GM18873 (cell line): ENCODE data around the gene TM6SF1.
A peak's percentile ranks its signal among the peaks of the same experiment; 100 is the strongest.
"Not testable (repeated sequence)": the region's sequence is repeated elsewhere in the genome, so short reads cannot be mapped to it uniquely, and the experiment has no call there.

ENCODE experiments used
- ATAC-seq: cut with Tn5 transposase; IDR thresholded peaks from one replicate; pipeline ENCODE4 v1.9.1; 2021; ENCODE audit warnings: mild to moderate bottlenecking, moderate library complexity, moderate number of reproducible peaks; ENCODE audit not compliant: unreplicated experiment, low FRiP score

The TM6SF1 gene

DNA sequence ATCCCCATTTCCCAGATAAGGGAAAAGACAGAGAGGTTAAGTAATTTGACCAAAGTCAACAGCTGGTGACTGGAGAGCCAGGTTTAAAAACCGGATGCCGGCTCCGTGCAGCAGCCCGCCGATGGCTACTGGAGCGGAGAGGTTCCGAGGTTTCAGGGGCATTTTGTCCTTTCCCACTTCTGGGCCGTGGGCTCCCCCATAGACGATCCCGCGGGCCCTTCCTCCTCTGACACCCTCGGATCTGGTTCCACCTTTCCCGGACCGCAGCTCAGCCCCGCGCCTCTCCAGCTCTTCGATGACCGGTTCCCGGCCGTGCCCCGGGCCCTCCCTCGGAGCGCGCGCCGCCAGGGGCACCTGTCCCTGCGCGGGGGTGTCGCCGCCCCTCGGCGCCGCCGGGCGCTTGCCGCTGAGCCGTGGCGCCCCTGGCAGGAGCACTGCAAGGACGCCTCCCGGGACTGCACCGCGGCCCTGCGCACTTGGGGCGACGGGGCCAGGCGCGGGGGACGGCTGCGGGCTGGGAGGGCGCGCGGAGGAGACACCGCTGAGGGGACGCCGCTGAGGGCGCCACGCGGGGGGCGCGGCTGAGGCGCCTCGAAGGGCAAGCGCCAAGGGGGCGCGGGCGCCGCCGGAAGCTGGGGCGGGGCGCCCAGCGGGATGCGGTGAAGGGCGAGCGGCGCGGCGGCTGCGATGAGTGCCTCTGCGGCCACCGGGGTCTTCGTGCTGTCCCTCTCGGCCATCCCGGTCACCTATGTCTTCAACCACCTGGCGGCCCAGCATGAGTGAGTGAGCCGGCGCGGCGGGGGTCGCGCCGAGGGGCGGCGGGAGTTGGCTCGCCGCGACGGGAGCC is at the start of gene TM6SF1:
TM6SF1 (plus strand) TSS at position 652 of the 847 bp plus-strand sequence; CDS start at position 688, 36 bp downstream.
- ATAC-seq = no peak

DNA sequence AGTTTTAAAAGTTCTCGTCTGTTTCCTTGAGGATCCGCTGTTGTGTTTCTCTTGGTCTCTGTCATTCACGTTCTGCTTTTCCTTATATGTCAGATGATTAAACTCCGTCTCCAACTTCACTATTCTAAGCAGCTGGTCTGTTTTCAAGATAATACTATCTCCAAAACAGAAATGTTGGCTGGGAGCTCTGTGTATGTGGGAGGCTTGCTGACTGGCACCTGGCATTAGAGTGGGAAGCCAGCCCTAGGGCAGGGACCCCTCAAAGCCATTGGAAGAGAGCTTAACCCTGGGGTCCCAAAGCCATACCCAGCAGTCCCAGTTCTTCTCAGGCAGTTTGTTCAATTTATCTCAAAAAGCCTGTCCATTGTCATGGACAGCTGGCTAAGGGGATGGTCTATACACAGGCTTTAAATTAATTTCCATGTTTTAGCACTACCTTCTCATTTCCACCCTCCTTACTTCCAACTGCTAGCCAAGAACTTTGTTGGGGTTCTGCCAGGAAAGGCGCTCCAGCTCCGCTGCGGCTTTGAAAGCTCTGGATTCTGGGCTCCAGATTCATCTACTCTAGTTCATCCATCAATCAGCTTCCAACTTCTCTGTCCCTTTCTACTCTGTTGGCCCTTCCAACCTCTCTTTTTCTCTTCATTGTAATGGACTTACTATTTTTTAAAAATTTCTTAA is 49.6 kb upstream of the TM6SF1 start:
- ATAC-seq = no peak

DNA sequence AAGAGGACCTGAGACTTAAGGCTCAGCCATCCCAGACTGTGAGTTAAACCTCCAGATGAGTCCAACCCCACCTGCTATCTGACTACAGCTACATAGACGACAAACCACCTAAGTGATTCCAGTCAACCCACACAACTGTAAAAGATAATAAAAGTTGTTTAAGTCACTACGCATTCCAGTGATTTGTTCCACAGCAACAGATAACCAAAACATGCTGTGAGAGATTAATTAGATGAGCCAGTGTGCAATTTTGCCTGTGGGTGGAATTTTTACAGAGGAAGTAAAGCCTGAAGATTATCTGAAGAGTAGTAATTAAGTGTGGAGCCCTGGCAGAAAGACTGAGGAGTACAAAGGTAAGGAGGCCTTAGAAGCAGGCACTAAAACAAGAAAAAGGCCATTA is 45.8 kb upstream of the TM6SF1 start:
- ATAC-seq = no peak

DNA sequence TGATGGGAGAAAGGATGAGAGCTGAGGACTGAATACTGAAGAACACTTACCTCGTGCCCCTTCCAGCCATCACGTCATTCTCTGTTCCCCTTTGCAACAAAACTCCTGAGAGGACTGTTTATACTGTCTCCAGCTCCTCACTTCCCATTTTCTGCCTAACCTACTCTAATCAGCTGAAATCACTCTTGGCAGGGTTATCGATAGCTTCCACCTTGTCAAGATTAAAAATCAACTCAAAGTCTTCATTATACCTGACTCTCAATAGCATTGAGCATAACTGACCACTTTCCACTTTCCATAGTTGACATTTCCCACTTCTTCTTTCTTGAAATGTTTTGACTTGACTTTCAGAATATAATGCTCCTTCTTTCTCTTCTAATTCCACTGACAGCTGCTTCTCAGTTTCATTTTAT is 44.7 kb upstream of the TM6SF1 start:
- no peak for ATAC-seq

DNA sequence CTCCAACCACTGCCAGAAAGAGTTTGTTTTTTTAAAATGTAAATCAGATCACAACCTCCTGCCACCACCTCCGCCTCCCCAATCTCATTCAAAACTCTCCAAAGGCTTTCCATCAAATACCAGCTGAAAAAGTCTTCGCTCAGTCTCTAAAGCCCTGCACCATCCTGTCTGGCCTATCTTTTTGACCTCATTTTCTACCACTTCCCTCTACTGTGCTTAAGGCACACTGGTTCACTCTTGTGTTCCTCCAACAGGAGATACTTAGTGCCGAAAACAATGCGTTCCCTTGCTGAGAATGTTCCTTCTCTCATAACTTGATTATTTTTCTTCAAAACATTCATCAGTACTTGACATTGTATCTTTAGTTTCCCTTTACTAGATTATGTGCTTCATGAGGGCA is 43.9 kb upstream of the TM6SF1 start:
- ATAC-seq = no peak

DNA sequence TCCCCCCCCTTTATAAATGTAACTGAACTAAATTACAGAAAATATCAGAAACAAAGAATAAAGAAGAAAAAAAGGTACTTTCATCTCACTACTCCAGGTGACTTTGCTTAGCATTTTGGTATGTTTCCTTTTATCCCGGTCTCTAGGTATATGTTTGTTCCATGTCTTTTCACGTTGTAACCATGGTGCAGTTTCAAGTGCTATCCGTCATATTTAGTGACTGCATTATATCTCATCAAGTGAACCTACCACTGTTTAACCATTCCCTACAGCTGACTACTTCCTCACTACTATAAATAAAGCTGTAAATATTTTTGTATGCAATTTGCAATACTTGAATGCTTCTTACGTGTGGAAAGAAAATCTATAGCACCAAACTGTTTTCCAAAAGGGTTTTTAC is 42.6 kb upstream of the TM6SF1 start:
- ATAC-seq = no peak

DNA sequence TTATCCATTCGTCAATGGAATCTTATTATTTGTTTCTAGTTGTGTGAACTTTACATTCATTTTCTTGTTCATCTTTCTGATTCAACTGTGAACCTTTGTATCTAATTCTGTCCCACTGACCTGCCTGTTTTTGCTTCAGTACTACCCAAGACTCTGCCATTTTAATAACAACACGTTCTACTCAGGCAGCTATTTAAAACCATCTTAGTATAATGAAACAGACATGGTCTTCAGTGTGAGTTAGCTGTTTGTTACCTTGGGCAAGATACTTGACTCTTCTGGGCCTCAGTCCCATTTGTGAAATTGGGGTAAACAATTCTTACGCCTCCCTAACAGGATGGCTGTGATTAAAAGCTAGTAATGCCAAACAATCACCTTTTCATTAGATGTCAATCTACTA is 42.0 kb upstream of the TM6SF1 start:
- ATAC-seq = no peak

DNA sequence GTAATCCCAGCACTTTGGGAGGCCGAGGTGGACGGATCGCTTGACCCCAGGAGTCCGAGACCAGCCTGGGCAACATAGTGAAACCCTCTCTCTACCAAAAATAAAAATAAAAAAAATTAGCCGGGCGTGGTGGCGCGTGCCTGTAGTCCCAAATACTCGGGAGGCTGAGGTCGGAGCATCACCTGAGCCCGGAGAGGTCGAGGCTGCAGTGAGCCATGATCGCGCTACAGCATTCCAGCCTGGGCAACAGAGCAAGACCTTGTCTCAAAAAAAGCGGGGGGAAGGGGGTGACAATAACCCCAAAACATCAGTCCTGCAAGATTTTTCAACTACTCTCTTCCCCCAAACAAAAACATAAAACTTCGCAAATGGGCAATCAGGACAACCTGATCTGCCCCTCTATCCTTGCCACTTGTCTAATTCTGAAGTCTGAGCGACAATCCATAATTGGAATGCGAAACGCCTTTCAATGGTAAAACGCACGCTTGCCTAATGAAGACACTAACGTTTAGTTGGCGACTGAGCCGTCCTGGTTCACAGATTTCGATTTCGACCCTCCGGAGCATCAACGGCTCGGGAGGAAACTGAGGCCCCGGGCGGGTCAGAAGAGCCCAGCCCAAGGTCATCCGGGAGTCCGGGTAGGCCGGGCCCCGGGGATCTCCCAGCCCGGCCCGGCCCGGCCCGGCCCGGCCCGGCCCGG is 41.3 kb upstream of the TM6SF1 start:
- ATAC-seq = no peak

DNA sequence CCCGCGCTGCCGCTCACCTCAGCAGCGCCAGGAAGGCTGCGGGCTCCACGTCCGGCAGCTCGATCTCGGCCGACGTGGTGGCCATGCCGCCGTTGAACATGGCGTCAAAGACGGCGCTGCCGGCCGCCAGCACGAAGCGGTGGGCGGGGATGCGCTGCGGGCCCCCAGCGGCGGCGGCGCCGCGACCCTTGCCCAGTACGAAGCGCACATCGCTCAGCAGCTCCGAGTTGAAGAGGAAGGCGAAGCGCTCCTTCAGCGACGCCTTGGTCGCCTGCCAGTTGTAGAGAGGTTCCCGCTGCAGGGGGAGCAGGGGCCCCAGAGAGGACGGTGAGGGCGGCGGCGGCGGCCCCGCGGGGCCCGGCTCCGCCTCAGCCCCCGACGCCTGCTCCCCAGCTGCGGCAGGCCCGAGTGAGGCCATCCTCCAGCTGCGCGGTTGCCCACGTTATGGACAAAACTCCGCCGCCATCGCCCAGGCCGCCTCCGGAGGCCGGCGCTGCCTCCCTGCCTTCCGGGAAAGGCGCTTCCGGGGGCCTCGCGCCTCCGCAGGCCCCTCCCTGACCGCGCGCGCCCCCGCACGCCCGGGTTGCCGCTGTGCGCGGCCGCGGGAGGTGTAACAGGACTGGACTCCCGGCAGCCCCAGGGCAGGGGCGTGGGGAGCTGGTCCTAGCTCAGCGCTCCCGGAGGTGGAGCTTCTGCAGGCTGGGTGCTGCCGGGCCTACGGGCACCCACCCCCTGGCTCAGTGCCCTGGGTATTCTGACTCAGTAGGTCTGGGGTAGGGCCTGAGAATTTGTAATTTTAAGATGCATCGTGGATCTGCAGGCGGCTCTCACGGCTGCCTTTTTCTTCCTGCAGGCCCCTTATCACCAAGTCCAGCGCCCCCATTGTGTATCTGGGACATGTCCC is 40.5 kb upstream of the TM6SF1 start, which contains the start of gene BTBD1:
BTBD1 (minus strand) TSS at position 519 of the 904 bp plus-strand sequence; CDS start at position 418, 101 bp downstream.
- ATAC-seq = peak; percentile 75

DNA sequence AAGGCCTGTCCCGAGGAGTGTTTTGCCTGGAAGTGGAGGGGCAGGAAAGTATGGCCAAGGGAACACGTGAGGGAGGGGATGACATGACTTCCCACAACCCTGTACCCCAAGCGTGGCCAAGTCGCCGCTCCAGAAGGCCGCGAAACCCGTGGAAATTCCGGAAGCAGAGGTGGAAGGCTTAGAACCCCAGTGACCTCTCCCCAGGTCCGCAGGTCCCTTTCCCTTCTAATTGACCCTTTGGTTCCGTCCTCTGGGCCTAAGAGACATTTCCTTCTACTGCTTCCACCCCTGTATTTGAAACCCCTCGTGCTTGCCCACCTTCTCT is 39.8 kb upstream of the TM6SF1 start:
- ATAC-seq = no peak

DNA sequence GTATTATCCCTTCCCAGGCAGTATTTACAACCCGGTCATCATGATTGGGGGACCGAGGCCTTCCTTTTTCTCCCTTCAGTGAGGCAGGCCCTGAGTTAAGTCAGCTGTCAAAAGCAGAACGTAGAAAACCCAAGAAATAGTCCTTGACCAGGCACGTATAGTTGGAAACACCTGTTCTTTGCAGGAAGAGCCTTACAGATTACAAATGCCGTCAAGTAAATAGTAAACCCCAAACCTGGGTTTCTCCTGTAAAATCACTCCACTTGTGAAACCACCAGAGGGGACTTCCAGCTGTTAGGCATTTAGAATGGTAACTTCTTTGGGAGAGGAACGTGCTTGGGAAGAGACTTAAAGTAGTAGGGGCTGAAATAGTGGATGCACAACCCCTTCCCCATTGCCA is 39.4 kb upstream of the TM6SF1 start:
- no peak for ATAC-seq

DNA sequence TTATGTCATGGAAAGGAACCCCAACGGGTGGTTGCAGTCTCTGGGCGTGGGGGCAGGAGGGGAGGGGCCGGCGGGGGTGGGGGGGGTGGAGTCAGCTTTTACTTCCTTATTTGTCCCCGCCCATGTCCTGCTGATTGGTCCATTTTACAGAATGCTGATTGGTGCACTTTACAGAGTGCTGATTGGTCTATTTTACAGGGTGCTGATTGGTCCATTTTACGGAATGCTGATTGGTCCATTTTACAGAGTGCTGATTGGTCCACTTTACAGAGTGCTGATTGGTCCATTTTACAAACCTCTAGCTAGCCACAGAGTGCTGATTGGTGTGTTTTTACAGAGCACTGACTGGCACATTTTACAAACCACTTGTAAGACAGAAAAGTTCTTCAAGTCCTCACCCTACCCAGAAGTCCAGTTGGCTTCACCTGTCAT is 38.2 kb upstream of the TM6SF1 start:
- not testable (repeated sequence) for ATAC-seq

DNA sequence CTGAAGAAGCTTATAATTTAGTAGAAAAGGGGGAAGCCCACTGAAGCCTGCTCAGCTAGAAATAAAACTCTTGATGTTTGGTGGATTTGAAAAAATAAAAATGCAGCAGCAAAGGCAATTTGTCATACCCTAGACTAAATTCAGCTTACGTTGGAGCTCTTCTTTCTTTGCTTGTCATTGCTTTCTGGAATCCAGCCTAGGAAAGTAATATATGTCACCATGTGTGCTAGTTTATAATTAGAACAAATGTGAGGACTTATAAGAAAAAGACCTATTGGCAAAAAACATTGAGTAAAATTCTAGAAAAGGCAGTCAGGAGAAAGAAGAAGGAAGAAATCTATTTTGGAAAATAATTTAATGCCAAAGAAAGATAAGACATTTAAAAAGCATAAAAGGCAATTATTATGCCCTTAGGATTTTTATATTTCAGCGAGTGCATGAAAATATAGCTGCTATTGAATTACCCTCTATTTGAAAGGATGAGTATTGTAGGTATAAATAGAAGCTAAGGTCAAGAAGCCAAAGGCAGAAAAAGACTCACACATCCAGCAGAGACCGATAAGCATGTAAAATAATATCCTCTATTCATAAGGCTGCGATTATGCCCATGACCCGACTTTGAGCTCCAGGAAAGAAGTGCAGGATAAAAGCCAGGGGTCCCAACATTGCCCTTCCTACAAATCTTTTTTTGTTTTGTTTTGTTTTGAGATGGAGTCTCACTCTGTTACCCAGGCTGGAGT is 29.8 kb upstream of the TM6SF1 start:
- no peak for ATAC-seq

DNA sequence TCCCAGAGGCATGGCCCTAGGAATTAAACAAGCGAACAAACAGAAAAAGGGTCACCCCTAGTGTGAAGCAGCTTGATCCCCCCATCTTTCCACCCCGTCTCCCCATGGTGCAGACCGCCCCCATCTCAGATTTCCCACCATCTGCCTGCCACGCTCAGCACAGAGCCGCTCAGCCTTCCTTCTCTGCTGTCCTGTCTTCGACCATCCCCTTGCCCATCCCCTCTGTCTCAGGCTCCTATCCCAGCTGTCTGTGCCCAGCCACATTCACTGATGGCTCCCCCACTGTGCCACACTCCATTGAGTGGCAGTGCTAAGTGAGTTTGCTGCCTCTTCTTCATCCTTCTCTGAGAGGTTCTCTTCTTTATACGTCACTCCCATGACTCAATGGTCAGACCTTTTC is 28.7 kb upstream of the TM6SF1 start:
- no peak for ATAC-seq

DNA sequence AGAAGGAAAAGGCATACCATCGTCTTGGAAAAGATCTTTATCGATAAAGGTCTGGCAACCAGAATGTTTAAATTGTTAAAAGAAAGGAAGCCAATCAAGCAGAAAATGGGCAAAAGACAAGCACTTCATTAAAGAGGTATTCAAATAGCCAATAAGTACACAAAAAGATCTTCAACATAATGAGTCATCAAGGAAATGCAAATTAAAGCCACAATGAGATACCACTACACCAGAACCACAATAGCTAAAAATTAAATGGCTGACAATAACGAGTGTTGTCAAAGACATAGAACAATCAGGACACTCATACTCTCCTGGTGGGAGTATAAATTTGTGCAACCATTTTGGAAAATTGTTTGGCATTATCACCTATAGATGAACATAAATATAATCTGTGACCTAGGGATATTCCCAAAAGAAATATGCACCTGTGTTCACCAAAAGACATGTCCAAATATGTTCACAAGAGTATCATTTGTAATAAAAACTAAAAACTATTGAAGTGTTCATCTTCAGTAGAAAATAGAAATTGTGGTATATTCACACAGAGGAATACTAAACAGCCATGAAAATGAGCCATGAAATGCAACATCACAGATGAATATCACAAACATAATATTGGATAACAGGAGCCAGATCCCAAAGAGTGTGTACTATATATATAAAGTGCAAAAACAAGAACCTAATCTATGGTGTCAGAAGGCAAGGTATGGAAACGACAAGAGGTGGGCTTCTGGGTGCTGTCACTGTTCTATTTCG is 26.0 kb upstream of the TM6SF1 start:
- no peak for ATAC-seq

DNA sequence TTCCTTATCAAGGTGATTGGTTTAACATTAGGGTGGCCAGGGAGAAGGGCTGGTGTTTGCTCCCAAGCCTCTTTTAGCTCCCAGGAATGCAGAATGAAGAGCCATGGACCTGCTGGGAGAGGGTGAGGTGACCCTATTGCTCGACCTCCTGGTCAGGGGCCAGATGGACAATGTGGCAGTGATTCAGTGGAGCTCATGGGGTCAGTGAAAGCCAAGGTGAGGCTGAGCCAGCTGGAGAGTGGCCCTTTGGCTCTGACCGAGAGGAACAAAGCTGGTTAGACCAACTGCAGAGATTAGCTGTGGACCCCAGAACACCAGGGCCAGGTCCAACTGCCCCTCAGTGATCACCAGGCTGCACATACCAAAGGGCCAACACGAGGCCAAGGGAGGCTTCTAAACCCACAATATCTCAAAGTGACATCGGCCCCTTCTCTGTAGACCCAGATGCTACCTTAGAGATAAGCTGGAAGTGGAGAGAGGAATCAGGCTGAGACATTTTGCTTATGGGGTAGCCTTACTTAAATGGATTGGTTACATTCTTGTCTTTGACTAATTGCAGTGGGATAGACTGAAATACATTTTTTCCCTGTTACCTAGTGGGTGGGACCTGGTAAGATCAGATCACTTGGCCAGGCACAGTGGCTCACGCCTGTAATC is 24.6 kb upstream of the TM6SF1 start:
- ATAC-seq = no peak

DNA sequence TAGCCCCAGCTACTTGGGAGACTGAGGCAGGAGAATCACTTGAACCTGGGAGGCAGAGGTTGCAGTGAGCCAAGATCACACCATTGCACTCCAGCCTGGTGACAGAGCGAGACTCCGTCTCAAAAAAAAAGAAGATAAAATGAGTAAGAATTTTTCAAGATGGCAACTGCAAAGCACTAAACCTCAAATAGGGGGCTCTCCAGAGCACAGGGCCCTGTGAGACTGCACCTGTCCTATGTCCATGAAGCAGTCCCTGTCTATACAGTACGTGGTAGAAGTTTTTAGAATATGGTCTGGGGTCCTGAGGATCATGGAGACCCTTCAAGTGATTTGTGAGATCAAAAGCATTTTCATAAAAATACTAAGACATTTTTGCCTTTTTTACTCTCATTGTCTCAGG is 22.0 kb upstream of the TM6SF1 start:
- ATAC-seq = not testable (repeated sequence)

DNA sequence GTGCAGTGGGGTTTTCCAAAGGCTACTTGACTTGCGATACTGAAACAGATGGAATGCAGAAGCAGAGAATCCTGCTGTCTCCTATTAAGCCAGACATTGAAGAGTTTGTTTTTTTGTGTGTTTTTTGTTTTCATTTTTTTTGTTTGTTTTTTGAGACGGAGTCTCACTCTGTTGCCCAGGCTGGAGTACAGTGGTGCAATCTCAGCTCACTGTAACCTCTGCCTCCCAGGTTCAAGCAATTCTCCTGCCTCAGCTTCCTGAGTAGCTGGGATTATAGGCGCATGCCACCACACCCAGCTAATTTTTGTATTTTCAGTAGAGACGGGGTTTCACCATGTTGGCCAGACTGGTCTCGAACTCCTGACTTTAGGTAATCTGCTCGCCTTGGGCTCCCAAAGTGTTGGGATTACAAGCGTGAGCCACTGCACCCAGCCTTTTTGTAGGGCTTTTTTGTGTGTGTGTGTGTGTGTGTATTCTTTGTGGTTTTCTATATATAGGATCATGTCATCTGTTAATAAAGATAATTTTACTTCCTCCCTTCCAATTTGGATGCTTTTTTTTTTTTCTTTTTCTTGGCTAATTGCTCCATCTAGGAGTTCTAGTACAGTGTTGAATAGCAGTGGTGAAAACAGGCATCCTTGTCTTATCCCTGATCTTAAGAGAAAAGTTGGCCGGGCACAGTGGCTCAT is 21.4 kb upstream of the TM6SF1 start:
- not testable (repeated sequence) for ATAC-seq
